ENCODE results near the gene OTOG. TPM values are rescaled to one million over a fixed set of nuclear protein-coding genes. Genes with fewer than 3 reads are reported as not detected.

Gene OTOG
- total RNA-seq, 1 donor from 2014 or later, result not detected

- Histone ChIP-seq H3K4me1 (no peaks in the 10 kb centered on the region), H3K9me3 (no peaks in the 10 kb centered on the region), H3K36me3 (no peaks in the 10 kb centered on the region), H3K4me3 (no peak overlapping the region), H3K27me3 (no peaks in the 10 kb centered on the region), H3K27ac (no peak overlapping the region)
- no peak for DNase-seq (ENCODE audit: low spot score in 2 of 2)
- no peak for TF ChIP-seq CTCF (IDR thresholded peaks at IDR 0.05)
- intact Hi-C loops (cut with DNase I), result no loop called here
Observed at GRCh38 chr11:17525570-17525969, 21.5 kb upstream of the OTOG start.

- H3K27ac ChIP-seq, result no peak overlapping the region
- no peak overlapping the region for H3K4me3 ChIP-seq
- no peak for DNase-seq (ENCODE audit: low spot score in 2 of 2)
- H3K36me3 ChIP-seq, result no peaks in the 10 kb centered on the region
- no peaks in the 10 kb centered on the region for H3K9me3 ChIP-seq
- no peak for TF ChIP-seq CTCF (IDR thresholded peaks at IDR 0.05)
- intact Hi-C loops (cut with DNase I), result no loop called here
- H3K27me3 ChIP-seq, result no peaks in the 10 kb centered on the region
- H3K4me1 ChIP-seq, result no peaks in the 10 kb centered on the region
Observed at GRCh38 chr11:17526326-17526725, 20.7 kb upstream of the OTOG start.

GRCh38 chr11:17526931-17527627, 20.0 kb upstream of the OTOG start:
- intact Hi-C loops (cut with DNase I), result no loop called here
- H3K9me3 ChIP-seq, result no peaks in the 10 kb centered on the region
- no peak for TF ChIP-seq CTCF (IDR thresholded peaks at IDR 0.05)
- no peaks in the 10 kb centered on the region for H3K4me1 ChIP-seq
- no peak overlapping the region for H3K27ac ChIP-seq
- no peak for DNase-seq (ENCODE audit: low spot score in 2 of 2)
- H3K36me3 ChIP-seq, result no peaks in the 10 kb centered on the region
- no peak overlapping the region for H3K4me3 ChIP-seq
- no peaks in the 10 kb centered on the region for H3K27me3 ChIP-seq

- intact Hi-C loops (cut with DNase I), result no loop called here
Observed at GRCh38 chr11:17527628-17527995, 19.4 kb upstream of the OTOG start.

GRCh38 chr11:17528181-17528691, 18.8 kb upstream of the OTOG start:
- DNase-seq (ENCODE audit: low spot score in 2 of 2), result no peak
- Histone ChIP-seq H3K27ac (no peak overlapping the region), H3K9me3 (no peaks in the 10 kb centered on the region), H3K36me3 (no peaks in the 10 kb centered on the region), H3K4me3 (no peak overlapping the region), H3K27me3 (no peaks in the 10 kb centered on the region), H3K4me1 (no peaks in the 10 kb centered on the region)
- TF ChIP-seq CTCF (IDR thresholded peaks at IDR 0.05), result peak; percentile 27 to 52 (median 36)
- intact Hi-C loops (cut with DNase I), result no loop called here

More at GRCh38 chr11:17527628-17527995, 19.4 kb upstream of the OTOG start:
- H3K4me3 ChIP-seq, result no peak overlapping the region
- no peak overlapping the region for H3K27ac ChIP-seq
- no peaks in the 10 kb centered on the region for H3K27me3 ChIP-seq
- TF ChIP-seq CTCF (IDR thresholded peaks at IDR 0.05), result no peak
- H3K9me3 ChIP-seq, result no peaks in the 10 kb centered on the region
- no peak for DNase-seq (ENCODE audit: low spot score in 2 of 2)
- H3K4me1 ChIP-seq, result no peaks in the 10 kb centered on the region
- H3K36me3 ChIP-seq, result no peaks in the 10 kb centered on the region

All from ascending aorta (tissue), 2 donors.